Stimulated activated CD8-positive, alpha-beta memory T cell treated with anti-CD3 and anti-CD28 coated beads, Interleukin-15, amount 100 ng/mL, for 1 hour (primary cell): ENCODE results near the gene CNTN4.

Experiments
- DNase-seq: peaks from one replicate; pipeline ENCODE4 v3.0.0-alpha.2; 2020; ENCODE audit warnings: low read depth

Gene CNTN4

GRCh38 chr3:2597615-2598014 lies 498.9 kb downstream of the CNTN4 start:
- DNase-seq = no peak

DNA sequence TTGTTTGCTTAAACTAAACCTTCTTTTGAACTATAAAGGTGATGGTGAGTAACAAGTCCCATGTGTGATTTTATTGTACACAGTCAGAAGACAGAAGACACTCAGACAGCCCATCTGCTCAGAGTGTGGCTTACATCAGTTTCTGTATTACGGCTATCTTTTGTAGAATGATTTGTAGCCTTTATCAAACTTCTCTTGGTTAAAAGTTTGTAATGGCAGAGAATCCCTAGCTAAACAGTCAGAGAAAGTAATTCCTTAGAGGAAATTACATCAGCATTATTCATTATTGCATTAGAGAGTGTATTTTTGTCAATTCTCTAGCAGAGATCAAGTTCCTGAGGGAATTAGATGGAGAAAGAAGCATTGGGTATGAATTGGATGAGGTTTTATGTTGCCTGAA lies 500.8 kb downstream of the CNTN4 start:
- DNase-seq = no peak

- DNase-seq = no peak
These were observed 505.1 kb downstream of the CNTN4 start for GRCh38 chr3:2603692-2604289.

- no peak for DNase-seq
These were observed 515.9 kb downstream of the CNTN4 start for GRCh38 chr3:2614578-2614977.

GRCh38 chr3:2615080-2615479 lies 516.4 kb downstream of the CNTN4 start:
- no peak for DNase-seq

GRCh38 chr3:2623436-2623835 lies 524.8 kb downstream of the CNTN4 start:
- DNase-seq = no peak

- no peak for DNase-seq
These were observed 529.5 kb downstream of the CNTN4 start for GRCh38 chr3:2628117-2628516.

- no peak for DNase-seq
These were observed 536.8 kb downstream of the CNTN4 start for GRCh38 chr3:2635511-2635910.

GRCh38 chr3:2643606-2644005 lies 544.9 kb downstream of the CNTN4 start:
- DNase-seq = no peak

DNA sequence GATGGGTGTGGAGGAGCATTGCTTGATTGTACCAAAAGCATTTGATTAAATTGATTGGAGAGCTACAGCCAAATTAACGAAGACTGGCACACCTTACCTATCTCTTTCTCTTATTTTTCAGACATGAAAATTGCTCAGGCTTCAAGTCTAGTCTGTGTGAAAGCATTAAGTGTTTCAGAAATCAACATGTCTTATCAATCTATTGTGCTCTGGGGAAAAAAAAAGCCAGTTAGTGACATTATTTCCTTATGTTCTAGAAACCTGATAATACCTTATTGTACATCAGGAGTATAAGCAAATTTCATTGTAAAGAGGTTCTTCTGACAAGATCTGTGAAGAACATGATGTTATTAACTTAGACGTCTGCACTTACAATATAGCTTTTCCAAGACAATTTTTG lies 546.3 kb downstream of the CNTN4 start:
- no peak for DNase-seq

DNA sequence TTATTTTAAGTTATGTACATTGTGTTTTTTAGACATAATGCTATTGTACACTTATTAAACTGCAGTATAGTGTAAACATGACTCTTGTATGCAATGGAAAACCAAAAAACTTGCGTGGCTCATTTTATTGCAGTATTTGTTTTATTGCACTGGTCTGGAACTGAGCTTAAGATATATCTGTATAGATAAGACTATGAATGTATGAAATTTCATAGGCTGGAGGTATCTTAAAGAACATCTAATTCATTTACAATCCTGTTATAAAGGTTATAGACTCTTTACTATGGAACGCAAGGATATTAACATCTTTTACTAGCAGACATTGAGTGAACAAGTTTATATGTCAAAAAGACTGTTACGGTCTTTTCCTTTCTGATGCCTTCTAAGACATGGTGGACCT lies 552.1 kb downstream of the CNTN4 start:
- no peak for DNase-seq

DNA sequence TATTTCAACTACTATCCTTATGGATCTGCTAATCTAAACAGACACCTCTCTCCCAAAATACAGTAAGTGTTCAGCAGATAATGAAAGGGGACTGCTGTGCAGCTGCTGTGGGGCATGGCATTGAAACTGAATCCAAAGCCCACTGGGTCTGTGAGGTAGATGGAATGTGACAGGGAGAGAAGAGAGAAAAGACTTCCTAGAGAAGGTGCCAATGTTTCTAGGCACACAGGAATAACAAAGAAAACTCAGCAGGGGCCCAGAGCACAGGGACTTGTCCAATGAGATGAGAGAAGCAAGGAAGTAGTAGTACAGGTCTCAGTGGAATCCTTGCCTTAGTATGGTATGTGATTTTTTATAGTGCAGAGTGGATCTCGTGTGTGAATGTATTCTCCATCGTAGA lies 553.7 kb downstream of the CNTN4 start:
- DNase-seq = no peak

DNA sequence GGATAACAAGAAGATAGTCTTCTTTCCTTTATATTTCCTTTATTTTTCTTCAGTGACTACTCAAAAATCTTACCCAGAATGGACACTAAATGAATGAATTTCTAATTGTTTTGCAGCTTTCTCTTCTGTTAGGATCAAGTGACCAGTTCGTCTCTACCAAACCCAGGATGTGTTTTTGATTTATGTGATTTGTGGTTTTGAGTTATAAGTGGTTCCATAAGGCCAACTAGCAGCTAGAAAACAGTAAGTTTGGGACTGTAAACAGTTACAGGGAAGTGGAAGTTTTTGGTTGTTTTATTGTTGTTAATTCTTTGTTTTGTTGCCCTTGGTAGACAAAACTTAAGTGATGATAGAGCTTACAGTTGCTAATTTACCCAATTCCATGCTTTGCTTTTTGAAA lies 555.0 kb downstream of the CNTN4 start:
- no peak for DNase-seq

DNA sequence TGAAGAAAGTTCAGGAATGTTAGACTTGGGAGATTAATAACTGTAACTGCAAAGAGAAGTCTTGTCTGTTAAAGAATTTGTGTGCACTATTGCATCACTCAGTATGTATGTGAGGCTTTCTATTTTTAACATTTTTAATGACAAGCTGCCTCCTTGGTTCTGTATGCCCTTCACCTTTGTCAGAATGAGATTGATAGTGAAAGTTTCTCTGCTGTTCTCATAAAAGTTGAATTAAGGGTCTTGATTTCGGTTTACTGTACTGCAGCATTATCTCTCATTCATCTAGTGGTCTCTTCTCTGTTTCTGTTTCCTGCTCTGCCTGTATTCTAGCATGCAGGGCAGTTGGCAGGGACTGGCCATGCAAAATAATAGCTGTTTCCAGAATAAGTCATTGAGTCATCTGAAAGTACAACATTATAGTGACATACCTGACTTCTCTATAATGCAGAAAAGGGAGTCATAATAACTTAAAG lies 556.6 kb downstream of the CNTN4 start:
- no peak for DNase-seq

DNA sequence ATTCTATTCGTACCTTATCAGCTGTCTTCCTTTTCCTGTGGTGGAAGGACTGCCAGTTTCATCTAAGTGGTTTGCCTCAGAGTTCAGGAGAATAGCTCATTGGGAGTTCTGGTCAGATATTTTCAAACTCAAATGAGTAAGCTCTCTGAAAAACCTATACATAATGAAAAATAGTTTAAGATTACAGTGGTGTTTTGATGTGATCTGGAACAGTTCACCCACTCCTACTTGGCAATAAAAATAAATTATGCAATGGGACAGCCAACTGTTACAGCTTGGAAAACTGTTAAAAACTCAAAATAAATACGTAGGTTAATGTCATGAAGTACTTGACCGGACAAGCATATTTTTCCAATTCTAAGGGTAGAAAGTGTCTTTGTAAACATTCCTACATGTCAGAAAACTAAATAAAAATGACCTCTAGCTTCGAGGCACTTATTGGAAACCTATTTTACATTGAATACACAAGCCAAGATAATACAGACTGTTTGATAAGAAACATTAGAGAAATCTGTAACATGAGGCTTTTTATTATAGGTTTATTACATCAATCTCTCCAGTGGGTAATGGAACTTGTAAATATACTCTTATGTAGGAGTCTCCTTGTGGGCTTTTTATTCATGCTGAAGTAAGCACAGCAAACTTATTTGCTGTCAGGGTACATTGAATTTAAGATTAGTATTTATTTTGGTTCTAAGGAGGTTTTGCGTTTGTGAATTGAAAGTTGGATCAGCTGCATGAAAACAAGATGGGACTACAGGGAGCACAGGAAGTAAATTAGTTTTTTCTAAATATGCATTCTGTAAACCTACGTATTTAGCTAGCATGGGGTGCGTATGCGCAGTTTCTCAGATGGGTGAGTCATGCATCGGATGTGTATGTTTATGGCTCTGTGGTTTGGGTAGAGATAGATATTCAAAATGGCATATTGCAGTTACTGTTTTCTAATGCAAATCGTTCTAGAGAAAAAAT lies 558.4 kb downstream of the CNTN4 start:
- DNase-seq = no peak

DNA sequence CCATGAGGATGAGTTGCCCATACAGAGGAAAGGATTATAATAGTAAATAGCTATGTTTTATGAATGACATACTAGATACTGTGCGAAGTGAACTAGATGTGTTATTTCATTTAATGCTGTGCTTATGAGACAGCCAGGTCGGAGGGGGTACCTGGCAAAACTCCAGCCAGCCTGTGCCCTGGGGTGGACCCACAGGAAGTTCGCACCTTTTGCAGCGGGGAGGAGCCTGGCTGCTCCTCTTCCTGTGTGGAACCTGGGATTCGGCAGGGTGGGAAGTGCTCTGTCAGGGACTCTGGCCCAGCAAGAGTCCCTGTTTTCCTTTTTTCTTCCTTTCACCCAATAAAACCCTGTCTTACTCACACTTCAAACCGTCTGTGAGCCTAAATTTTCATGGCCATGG lies 559.3 kb downstream of the CNTN4 start:
- no peak for DNase-seq

GRCh38 chr3:2659896-2660295 lies 561.2 kb downstream of the CNTN4 start:
- no peak for DNase-seq

DNA sequence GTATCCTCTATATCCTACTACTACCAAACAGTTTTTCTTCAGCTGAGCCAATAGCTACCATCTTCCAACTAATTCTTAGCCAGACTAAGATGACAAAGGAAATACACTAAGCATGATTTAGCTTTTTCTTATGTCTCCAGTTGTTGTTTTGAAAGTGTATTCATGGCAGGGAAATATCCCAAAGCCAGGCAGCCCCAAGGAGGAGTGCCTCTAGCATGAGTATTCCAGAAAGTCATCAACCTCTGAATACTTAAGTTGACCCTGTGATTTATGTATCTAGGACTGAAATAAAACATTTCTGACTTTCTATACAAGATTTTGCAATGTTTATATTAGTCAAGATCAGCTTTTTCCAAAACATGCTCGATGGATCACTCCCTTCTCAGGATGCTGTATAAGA lies 562.4 kb downstream of the CNTN4 start:
- DNase-seq = no peak

DNA sequence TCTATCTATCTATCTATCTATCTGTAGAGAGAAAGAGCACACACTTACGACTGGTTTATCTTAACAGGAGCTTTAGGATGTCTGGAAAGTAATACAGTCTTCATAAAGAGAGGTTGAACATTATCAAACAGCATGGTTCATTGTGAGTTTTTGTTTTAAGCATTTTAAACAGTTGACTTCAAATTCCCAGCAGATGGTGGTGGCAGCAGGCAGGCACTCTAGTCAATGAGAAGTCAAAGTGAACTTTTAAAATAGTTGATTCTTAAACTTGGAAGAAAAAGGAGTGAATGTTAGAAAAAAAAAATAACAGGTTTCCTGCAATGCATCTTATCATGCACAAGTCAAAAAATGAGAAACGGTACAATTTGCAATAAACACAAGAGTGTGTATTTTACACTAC lies 578.8 kb downstream of the CNTN4 start:
- no peak for DNase-seq

DNA sequence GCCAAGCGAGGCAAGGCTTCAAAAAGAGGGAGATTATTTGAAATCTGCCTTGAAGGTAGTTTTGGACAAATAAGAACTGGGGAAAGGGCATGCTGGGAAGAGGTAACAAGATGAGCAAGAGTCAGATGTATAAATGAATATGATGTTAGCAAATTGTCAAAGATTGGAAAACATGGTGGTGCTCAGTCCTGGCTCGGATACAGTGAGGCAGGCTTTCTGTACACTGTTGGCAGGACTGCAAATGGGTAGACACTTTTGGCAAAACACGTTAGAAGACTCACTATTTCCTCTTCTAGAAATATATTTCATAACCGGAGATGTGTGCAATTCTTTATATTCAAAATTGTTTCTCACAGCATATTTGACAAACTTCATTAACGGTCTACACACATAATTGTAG lies 581.6 kb downstream of the CNTN4 start:
- DNase-seq = no peak

- DNase-seq = no peak
These were observed 585.4 kb downstream of the CNTN4 start for GRCh38 chr3:2684046-2684445.

DNA sequence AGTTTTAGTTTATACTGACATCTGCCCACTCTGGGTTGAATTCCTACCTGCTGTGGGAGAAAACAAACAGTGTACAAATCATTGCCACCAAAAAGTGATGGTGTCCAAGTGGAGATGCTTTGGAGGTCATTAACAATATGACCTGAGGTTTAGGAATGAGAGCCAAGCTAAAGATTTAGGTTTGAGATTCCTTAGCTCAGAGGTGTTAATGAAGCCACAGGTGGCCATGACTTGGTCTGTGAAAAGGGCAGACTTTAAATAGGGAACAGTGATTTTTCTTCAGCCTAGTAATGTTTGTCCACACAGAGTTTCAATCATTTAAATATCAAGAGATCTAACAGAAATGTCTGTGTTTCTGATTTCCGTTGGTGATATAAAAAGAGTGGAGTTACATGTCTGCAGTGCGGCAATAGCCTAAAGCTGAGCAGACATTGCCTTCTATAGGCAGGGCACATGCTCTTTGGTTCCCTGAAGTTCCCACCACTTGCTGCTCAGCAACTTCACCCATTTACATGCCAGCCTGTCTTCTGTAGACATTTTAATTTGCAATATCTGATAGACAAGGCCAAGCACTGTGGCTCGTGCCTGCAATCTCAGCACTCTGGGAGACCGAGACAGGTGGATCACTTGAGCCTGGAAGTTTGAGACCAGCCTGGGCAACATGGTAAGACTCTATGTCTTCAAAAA lies 588.3 kb downstream of the CNTN4 start:
- no peak for DNase-seq

GRCh38 chr3:2697589-2697988 lies 598.9 kb downstream of the CNTN4 start:
- no peak for DNase-seq
